GM20000 (cell line): ENCODE data around the gene FCHSD1.
A peak's percentile ranks its signal among the peaks of the same experiment; 100 is the strongest.

Experiments used
- DNase-seq: peaks from one replicate; pipeline ENCODE4 v3.0.0; 2012; ENCODE audit warnings: low spot score
- TF ChIP-seq, protein P1 (sequence below): IDR thresholded peaks from 2 replicates; pipeline ENCODE4 v1.5.1; 2012; ENCODE audit warnings: mild to moderate bottlenecking, control low read depth; ENCODE audit errors: extremely low read depth, missing control alignments

Gene FCHSD1

DNA sequence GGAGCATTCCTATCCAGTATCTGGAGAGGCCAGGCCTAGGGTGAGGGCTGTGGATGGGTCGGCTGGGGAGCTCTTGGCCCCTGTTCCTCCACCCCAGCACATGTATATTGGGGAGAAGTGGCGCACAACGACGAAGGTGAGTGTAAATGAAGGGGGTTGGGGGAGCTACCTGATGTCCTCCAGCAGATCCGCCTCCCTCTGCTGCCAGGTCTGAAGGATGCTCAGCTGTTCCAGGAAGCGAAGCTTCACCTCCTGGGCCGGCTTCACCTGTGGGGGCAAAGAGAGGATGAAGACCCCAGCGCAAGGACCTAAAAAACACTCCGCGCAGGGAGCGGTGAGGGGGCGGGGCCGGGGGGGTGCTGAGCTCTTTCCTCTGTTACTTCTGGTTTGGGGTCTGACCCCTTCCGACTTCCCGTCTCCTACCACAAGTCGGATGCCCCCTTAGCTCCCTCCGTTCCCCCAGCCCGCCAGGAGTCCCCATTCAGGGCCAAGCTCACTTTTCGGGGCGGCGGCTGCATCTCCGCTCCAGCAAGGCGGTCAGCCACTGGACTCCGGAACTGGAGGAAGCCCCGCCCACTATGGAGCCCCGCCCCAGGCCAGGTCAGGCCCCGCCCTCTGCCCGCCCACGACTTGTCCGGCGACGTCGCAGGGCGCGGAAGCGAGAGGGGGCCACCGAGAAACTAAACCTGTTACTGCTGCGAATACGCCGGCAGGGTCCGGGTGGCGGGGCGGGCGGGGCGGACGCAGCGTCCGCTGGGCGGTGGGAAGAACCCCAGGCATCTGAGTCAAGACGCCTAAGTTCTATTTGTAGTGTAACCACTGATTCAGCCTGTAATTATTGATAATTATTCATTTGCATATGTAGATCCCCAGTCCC is at the start of gene FCHSD1:
Gene FCHSD1 (minus strand): TSS at position 568 of the 877 bp plus-strand sequence. CDS start 50 bp downstream, at position 518.
- TF ChIP-seq, protein P1, sequence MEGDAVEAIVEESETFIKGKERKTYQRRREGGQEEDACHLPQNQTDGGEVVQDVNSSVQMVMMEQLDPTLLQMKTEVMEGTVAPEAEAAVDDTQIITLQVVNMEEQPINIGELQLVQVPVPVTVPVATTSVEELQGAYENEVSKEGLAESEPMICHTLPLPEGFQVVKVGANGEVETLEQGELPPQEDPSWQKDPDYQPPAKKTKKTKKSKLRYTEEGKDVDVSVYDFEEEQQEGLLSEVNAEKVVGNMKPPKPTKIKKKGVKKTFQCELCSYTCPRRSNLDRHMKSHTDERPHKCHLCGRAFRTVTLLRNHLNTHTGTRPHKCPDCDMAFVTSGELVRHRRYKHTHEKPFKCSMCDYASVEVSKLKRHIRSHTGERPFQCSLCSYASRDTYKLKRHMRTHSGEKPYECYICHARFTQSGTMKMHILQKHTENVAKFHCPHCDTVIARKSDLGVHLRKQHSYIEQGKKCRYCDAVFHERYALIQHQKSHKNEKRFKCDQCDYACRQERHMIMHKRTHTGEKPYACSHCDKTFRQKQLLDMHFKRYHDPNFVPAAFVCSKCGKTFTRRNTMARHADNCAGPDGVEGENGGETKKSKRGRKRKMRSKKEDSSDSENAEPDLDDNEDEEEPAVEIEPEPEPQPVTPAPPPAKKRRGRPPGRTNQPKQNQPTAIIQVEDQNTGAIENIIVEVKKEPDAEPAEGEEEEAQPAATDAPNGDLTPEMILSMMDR = no peak
- peak; percentile 98 for DNase-seq

DNA sequence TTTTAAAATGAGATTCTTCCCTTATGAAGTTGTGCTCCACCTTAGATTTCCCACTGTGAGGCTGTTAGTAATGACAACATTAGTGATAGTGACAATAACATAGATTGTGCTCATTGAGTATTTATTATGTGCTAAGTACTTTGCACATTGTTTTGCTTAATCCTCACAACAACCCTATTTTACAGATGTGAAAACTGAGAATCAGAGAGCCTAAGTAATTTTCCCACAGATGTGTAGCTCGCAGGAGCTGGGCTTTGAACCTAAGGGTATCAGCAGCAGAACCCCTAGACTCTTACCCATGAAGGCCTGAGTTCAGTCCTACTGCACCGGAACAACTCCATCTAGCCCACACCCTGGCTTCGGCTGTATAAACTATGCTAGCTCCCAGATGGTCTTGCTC is 46.4 kb upstream of the FCHSD1 start:
- TF ChIP-seq, protein P1 = no peak
- DNase-seq = no peak

DNA sequence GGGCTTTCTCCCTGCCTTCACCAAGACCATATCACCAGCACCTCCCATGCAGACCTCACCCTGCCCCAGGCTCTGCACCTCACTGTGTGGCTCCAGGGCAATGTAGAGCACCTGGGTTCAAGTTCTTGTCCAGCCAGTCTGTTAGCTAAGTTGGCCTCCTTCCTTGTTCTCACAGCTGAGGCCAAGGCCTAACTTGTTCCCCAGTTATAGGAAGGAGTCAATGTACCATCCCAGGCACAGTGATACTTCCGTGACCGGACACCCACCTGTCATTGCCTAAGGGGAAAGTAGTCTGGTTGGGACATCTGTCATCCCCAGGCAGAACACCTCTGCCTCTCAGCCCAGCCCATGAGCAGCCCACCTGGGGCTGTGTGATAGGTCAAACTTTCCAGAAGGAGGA is 45.2 kb upstream of the FCHSD1 start:
- no peak for DNase-seq
- TF ChIP-seq, protein P1 = no peak

DNA sequence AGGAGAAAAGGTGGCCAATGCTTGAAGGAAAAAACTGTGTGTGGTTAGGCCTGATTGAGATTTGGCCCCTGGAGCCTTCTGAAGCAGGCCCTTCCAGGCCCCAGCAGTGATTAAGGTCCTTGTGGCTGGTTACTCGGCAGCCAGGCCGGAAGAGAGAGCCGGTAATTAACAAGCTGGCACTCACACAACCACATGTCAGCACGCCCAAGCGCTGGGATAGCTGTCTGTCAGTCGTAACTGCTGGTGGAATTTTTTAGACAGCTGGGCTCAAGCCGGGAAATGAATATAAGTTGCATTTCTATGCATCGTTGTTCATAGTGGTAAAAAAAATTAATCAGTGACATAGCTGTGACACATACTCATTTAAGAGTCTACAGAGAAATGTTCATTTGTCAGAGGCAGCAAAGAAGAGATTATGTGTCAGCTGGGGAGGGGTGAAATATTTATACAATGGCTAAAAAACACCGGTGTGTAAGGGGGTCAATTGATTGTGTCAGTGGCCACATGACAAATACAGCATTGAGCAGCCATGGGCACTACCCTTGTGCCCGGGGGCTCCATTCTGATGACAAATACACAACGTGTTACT is 44.5 kb upstream of the FCHSD1 start:
- DNase-seq = no peak
- TF ChIP-seq, protein P1 = no peak

DNA sequence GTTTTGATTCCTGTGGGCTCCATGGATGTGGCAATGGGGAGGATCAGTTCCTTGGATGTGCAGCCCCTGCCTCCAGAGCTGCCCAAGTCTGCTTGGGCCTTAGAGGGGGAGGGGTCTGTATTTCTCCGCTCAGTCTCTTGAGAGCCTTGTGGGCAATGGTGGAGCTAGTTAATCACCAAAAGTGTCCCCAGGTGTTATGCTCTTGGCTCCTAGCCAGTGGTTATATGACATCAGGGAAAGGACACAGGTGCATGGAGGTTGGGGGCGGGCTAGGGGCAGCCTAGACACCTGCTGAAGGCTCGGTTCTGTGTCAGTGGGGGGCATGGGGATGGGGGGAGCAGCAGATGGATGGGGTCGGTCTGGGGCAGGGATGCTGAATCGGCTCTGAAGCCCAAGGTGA is 43.3 kb upstream of the FCHSD1 start:
- TF ChIP-seq, protein P1 = no peak

DNA sequence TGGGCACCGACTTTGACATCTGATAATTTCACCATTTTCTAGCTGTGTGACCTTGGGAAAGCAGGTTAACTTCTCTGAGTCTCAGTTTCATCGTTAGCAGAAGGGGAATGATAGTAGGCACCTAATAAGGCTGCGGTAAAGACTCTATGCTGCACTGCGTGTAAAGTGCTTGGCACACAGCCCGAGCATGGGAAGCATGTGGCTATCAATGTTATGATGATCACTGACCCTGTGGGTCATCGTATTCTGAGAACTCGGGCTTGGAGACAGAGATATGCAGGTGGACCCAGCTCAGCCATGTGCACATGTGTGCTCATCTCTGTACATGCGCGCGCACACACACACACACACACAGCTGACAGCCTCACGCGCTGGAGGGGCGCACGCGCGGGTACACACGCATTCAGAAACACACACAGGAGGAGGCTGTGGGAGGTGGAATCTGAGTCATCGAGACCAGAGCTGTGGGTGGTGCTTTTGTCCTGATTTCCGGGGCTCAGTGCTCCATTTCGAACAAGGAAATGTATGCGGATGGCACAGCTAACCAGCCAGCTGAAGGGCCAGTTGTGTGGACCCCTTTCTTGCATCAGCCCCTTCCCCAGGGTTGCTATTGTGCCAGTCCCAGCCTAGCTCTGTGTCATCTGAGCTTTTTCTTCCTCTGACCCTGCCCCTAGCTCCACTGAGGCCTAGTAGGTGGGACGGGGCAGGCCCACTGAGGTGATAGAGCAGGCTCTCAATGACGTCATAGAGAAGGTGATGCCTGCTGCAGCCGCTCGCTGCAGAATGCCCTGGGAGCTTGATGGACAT is 41.9 kb upstream of the FCHSD1 start:
- no peak for DNase-seq
- TF ChIP-seq, protein P1 = no peak

More for the DNA sequence above, 43.3 kb upstream of the FCHSD1 start:
- DNase-seq = no peak
